Retinal pigment epithelial cell (primary cell): ENCODE data around the gene SLC35F4.

ENCODE experiments used
- DNase-seq: peaks from one replicate; pipeline ENCODE4 v3.0.0-alpha.2; 2010; ENCODE audit warnings: low read depth
- H3K4me3 ChIP-seq: 2 replicates; pipeline ENCODE4 v1.5.1; 2011; ENCODE audit warnings: mild to moderate bottlenecking, low read length, control low read depth, moderate library complexity
- TF ChIP-seq, protein P1 (sequence below): conservative IDR thresholded peaks from 2 replicates; pipeline ENCODE4 v1.5.1; 2011; ENCODE audit warnings: low read depth, low read length, control low read depth, inconsistent platforms

SLC35F4 gene

DNA sequence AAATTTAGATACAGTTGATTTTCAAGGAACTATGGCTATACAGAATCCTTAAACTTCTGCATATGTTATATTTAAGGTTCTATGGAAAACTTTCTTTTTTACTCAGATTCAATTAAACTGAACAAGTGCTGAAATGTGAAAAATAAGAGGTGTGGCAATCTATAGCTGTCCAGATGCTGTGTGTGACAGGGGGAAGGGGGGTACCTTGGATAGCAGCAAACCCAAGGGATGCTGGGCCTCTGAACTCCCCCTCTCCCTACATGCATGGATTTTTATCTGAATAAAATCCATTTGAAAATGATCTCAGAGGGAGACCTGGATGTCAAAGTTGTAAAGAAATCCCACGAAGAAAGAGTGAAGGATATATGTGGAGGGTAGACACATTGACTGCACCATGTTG, 289.4 kb downstream of the SLC35F4 start:
- DNase-seq: no peak
- no peak overlapping the region for H3K4me3 ChIP-seq
- TF ChIP-seq, protein P1, sequence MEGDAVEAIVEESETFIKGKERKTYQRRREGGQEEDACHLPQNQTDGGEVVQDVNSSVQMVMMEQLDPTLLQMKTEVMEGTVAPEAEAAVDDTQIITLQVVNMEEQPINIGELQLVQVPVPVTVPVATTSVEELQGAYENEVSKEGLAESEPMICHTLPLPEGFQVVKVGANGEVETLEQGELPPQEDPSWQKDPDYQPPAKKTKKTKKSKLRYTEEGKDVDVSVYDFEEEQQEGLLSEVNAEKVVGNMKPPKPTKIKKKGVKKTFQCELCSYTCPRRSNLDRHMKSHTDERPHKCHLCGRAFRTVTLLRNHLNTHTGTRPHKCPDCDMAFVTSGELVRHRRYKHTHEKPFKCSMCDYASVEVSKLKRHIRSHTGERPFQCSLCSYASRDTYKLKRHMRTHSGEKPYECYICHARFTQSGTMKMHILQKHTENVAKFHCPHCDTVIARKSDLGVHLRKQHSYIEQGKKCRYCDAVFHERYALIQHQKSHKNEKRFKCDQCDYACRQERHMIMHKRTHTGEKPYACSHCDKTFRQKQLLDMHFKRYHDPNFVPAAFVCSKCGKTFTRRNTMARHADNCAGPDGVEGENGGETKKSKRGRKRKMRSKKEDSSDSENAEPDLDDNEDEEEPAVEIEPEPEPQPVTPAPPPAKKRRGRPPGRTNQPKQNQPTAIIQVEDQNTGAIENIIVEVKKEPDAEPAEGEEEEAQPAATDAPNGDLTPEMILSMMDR: no peak

DNA sequence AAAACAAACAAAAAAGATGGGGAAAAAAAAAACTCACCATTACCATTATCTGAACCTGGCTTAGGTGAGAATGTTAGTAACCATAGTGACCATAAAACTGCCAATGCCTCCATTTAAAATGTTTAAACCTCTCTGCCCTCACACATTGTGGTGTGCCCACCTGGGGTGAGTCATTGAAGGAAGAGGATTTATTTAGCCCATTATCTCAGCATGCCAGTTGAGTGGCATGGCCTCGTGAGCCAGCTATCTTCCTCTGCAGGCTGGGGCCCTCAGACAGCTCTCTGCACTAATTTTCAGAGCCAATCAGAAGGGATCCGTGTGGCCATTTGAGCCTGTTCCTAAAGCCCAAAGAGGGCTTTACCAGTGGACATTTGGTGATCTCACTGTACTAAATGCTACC, 290.4 kb downstream of the SLC35F4 start:
- no peak overlapping the region for H3K4me3 ChIP-seq
- no peak for DNase-seq
- TF ChIP-seq, protein P1: no peak

DNA sequence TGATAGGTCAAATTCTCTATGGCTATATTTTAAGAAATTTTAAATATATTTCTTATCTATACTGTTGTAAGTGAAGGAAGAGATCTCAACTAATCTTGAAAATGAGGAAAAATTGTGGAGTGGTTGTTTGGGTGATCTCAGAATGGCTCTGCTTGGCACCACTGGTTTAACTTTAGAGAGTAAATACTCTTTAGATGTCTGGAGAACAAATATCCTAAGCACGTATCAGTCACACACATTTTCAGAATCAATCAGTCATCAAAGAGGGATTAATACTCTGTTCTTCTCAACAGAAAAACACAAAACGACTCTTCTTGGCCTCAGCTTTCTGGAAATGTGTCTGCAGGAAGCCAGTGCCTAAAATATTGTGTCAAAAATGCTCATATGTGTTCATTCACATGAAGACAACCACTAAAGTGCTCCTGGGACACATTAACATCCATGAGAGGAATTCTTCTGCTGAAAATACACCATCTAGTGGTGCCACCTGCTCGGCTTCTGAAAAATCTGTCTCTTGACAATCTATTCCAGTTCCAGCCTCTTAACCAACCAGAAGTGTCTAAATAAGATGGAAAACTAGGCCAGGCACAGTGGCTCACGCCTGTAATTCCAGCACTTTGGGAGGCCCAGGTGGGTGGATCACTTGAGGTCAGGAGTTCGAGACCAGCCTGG, 291.1 kb downstream of the SLC35F4 start:
- no peak overlapping the region for H3K4me3 ChIP-seq
- TF ChIP-seq, protein P1: peak; percentile 27
- DNase-seq: no peak

DNA sequence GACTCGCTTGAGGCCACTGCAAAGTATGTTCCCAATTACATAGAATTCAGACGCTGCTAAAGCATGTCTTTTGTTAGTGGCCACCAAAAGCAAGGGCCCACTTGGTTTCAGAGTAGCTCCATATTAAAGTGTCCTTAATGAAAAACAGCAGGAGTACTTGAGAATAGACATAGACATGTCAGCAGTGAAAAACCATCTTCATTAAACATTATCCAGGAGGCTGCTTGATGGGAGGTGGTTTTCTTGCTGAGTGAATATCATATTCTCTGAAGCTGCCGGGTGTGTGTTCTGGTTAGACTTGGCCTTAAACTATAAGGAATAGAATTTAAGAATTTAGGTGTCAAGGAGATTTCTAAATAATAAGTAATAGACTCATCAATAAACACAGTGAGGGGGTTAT, 292.7 kb downstream of the SLC35F4 start:
- TF ChIP-seq, protein P1: no peak

DNA sequence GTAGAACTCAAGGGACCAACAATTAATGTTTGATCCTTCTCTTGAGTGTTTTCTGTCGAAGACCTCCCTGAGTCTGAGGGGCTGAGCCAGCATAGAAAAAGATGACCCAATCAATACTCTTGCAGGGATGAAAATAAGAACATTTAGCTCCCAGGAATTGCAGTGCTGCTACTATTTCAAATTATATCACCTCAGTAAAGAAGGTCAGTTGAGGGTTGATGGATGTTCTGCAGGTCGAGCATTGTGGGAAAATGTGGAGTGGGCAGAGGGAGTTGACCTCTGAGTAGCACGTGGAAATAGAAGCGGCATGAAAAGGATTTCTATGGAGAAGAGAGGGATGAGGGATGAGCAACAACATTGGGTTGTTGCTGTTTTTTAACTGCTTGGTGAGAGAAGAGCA, 297.3 kb downstream of the SLC35F4 start:
- no peak for DNase-seq
- TF ChIP-seq, protein P1: no peak
- no peak overlapping the region for H3K4me3 ChIP-seq

More for the DNA sequence above, 292.7 kb downstream of the SLC35F4 start:
- no peak for DNase-seq
- H3K4me3 ChIP-seq: no peak overlapping the region

DNA sequence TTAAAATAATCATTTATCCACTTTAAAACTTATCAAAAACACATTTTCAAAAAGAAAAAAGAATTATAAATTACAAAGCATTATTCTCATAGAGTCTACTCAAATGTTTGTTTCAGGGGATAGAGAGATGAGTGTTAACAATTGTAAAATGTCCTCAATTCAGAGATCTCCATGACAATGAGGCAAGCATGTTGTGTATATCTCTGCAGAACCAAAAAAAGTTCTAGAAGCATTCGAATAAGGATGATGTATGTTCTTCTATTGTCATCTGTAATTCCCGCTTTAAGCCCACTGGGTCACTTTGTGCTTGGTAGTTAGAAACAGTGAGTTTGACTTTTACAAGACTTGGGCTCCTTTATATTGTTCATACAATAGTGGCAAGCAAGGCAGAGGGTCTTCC, 298.7 kb downstream of the SLC35F4 start:
- DNase-seq: no peak
- TF ChIP-seq, protein P1: no peak
- H3K4me3 ChIP-seq: no peak overlapping the region

DNA sequence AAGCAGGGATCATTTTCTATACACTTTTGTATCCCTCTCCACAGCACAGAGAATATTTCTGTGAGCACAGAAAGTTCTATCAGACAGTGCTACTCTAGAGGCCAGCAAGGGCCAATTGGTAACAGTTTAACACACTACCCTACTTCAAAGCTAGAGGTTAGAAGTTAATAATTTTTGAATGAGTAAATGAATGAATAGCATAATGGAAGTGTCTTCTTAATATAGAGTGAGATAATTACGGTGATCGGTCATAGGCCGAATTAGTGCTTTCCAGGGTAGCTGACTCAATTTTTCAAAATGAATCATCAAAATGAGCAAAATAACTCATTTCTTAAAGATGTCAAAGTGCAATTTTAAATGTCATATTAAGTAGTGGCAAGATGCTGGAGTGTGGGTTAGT, 305.2 kb downstream of the SLC35F4 start:
- DNase-seq: no peak
- TF ChIP-seq, protein P1: no peak
- no peak overlapping the region for H3K4me3 ChIP-seq
